Measurements from ENCODE around the gene DDX27.
"Not testable (repeated sequence)": the region's sequence is repeated elsewhere in the genome, so short reads cannot be mapped to it uniquely, and the experiment has no call there.

Gene DDX27

GRCh38 chr20:49210101-49210756, 9.0 kb upstream of the DDX27 start:
- DNase-seq, result no peak

GRCh38 chr20:49210757-49211110, 8.5 kb upstream of the DDX27 start:
- no peak for DNase-seq

- no peak for DNase-seq
Measured at GRCh38 chr20:49214571-49214970, 4.6 kb upstream of the DDX27 start.

GRCh38 chr20:49215232-49215631, 4.0 kb upstream of the DDX27 start:
- no peak for DNase-seq

GRCh38 chr20:49216991-49217578, 2.1 kb upstream of the DDX27 start:
- DNase-seq, result peak; percentile 81

GRCh38 chr20:49218739-49219090, 501 bp upstream of the DDX27 start:
- DNase-seq, result not testable (repeated sequence)

- no peak for DNase-seq
Measured at GRCh38 chr20:49219924-49220831, 962 bp downstream of the DDX27 start.

GRCh38 chr20:49225896-49226295, 6.7 kb downstream of the DDX27 start:
- DNase-seq, result no peak

GRCh38 chr20:49228676-49229075, 9.5 kb downstream of the DDX27 start:
- DNase-seq, result peak; percentile 99

- peak; percentile 19 for DNase-seq
Measured at GRCh38 chr20:49229381-49229780, 10.2 kb downstream of the DDX27 start.

GRCh38 chr20:49230021-49230420, 10.8 kb downstream of the DDX27 start:
- DNase-seq, result no peak

GRCh38 chr20:49230561-49231133, 11.4 kb downstream of the DDX27 start:
- peak; percentile 92 for DNase-seq

- no peak for DNase-seq
Measured at GRCh38 chr20:49231471-49231870, 12.3 kb downstream of the DDX27 start.

- no peak for DNase-seq
Measured at GRCh38 chr20:49233226-49233625, 14.0 kb downstream of the DDX27 start.

- DNase-seq, result no peak
Measured at GRCh38 chr20:49234831-49235230, 15.6 kb downstream of the DDX27 start.

GRCh38 chr20:49236301-49236700, 17.1 kb downstream of the DDX27 start:
- no peak for DNase-seq

GRCh38 chr20:49237531-49237930, 18.3 kb downstream of the DDX27 start:
- no peak for DNase-seq

- DNase-seq, result peak; percentile 53
Measured at GRCh38 chr20:49245921-49246740, 26.9 kb downstream of the DDX27 start.

GRCh38 chr20:49247169-49247723, 28.0 kb downstream of the DDX27 start:
- DNase-seq, result no peak

GRCh38 chr20:49247792-49248191, 28.6 kb downstream of the DDX27 start:
- no peak for DNase-seq

GRCh38 chr20:49248301-49248700, 29.1 kb downstream of the DDX27 start:
- no peak for DNase-seq

- DNase-seq, result no peak
Measured at GRCh38 chr20:49248879-49249665, 29.9 kb downstream of the DDX27 start.

Measured in NCI-H2171 treated with DMSO at 0.1 percent for 48 hours (cell line).